GM18499 (cell line): ENCODE results near the gene COL6A2.
"Not testable (repeated sequence)": the region's sequence is repeated elsewhere in the genome, so short reads cannot be mapped to it uniquely, and the experiment has no call there.

Experiments
- ATAC-seq: cut with Tn5 transposase; IDR thresholded peaks from one replicate; pipeline ENCODE4 v1.9.1; 2021; ENCODE audit warnings: moderate number of reproducible peaks; ENCODE audit not compliant: insufficient read depth, unreplicated experiment

Gene COL6A2

DNA sequence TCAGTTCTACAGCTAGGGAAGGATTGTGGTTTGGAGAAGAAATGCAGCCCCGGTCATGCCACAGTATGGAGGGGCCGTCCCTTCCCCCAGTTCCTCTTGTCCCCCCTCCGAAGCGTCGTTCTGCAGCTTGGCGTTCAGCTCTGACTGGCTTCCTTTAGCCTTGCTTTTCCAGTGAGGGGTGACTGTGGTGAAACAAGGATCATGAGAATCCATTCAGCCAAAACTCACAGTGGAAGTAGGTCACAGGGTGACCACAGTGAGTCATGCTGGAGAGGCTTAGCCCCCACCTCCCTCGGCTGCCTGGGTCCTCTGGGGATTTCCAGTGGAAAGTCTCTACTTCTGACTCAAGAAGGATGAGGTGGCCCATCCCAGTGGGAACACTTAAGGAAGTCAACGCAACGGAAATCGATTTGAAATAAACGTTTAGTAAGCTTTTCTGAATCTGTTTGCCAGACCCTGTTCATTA is 37.3 kb upstream of the COL6A2 start:
- no peak for ATAC-seq

DNA sequence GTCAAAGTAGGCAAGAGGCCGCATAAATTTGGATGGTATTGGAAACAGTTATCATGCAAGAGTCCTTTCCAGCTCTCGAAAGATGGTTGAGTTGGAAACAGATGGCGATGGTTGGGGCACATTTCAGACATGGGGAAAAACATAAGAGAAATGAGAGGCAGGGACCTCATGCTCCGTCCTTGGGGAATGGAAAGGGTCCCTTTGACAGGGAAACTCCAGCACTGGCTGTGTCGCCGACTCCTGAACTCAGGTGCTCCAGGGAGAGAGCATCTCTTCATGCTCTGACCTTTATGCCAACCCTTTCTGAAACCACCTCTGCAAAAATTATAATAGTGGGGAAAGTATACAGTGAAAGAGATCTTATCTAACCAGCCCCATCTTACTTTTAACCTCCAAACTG is 36.8 kb upstream of the COL6A2 start:
- no peak for ATAC-seq

DNA sequence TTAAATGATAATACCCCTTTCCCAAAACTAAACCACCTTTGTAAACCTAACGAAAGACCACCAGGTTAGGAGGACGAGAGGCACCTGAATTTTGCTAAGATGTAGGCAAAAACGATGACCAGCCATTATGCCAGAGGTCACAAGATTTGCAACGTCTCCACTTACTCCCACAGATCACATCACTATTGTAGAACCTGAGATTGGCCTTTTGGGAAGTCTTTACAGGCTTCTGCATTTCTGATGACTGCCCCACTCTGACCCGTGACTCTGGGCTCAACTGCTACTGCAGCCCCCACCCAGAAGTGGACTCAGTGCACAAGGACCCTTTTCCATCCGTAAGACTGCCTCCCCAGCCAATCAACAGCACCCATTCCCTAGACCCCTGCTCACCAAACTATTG is 36.4 kb upstream of the COL6A2 start:
- no peak for ATAC-seq

DNA sequence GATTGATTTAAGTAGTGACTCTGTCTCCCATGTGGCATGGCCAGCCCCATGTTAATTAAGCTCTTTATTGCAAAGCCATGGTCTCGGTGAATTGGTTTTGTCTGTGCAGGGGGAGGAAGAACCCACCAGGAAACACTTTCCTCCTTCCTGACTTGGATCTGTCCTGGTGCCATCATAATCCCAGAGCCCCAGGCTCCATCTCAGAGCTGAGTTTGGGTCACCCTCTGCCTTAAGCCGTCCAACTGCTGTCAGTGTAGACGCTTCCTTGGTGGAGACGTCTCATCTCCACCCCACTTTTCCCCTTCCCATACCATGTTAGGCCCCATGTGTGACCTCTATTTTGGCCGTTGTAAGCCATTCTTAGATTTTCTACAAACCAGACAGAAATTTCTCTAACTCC is 36.0 kb upstream of the COL6A2 start:
- ATAC-seq = no peak

DNA sequence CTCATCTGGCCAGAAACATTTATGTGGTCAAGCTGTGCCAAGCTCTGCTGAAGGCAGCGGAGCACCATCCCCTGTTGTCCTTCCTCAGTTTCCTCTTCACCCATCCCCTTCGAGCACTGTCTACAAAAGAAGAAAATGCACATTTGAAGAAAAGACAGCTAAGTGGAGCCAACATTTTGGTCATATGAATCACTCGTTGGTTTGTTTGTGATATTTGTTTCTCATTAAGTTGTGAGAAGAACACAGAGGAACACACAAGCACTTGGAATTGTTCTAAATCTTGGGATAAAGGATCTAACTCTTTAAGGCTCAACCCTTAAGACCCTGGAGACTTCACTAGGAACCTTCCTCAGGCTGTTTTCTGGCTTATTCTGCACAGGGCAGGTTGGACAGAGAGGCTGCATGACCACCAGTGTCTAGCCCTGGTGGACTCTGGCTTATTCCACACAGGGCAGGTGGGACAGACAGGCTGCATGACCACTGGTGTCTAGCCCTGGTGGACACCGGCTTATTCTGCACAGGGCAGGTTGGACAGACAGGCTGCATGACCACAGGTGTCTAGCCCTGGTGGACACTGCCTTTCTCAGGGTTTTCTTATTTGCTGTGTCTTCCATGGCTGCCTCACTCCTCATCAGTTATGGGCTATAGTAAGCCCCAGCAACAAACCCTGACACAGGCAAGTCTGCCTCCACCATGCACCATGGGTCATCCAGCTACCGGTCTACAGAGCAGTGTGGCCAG is 35.3 kb upstream of the COL6A2 start:
- no peak for ATAC-seq

DNA sequence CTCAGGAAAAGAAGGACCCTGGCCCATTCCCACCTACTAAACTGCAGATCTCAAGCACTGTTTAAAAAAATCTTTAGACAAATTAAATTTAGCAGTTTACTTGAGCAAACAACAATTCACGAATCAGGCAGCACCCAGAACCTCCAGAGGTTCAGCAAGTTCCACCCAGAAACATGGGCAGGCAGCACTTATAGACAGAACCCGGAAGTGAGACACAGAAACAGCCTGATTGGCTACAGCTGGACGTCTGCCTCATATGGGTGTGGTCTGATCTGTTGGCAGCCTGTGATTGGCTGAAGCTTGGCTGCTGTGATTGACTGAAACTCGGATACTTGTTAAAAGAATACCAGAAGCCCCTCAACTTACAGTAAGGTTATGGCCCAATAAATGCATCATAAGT is 34.7 kb upstream of the COL6A2 start:
- no peak for ATAC-seq

DNA sequence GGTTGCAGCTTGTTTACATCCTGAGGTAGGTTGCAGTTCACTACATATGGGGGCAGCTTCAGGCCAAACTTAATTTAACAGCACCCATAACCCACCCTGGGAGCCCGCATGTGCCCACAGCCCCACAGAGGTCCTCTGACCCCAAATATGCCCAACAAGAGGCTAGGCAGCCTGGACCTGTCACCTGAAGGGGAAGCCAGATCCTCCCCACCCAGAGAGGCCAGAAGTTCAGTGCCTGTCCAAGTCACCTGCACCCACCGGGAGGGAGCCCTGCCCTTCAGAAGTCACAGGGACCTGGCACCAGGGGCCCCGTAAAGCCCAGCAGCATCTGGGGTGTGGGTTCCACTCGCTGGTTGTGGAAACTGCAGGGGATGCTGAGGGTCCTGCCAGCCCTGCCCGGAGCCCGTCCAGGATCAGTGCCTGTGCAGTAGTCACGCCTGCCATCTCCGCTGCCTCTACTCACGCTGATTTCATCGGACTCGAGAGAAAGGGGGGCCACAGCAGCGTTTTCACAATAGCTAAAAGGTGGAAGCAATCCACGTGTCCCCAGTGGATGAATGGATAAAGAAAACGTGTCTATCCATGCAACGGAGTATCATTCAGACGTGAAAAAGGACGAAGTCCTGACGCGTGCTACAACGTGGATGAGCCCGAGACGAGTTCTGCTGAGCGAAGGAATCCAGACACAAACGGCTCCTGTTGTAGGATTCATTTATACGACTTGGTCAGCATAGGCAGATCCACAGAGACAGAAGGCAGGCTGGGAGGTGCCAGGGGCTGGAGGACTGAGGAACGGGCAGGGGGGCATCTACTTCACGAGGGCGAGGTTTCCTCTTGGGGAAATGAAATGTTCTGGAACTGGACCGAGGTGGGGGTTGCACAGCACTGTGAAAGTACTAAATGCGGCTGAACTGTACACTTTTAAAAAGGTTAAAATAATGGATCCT is 33.9 kb upstream of the COL6A2 start:
- no peak for ATAC-seq

DNA sequence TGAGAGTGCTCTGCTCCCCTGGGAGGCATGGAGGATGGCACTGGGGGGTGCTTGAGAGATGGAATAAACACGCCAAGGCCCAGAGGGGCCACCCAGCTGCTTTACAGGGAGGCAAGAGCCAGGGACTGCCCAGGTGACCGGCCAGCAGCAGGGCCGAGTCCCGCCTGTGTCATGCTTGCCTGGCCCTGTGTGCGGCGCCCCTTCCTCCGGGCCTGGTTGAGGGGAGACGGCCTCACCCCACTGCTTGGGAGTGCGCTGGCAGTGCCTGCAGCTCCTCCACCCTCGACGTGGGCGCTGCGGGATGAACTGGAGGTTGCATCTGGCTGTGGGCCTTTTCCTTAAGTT is 33.1 kb upstream of the COL6A2 start:
- ATAC-seq = no peak

DNA sequence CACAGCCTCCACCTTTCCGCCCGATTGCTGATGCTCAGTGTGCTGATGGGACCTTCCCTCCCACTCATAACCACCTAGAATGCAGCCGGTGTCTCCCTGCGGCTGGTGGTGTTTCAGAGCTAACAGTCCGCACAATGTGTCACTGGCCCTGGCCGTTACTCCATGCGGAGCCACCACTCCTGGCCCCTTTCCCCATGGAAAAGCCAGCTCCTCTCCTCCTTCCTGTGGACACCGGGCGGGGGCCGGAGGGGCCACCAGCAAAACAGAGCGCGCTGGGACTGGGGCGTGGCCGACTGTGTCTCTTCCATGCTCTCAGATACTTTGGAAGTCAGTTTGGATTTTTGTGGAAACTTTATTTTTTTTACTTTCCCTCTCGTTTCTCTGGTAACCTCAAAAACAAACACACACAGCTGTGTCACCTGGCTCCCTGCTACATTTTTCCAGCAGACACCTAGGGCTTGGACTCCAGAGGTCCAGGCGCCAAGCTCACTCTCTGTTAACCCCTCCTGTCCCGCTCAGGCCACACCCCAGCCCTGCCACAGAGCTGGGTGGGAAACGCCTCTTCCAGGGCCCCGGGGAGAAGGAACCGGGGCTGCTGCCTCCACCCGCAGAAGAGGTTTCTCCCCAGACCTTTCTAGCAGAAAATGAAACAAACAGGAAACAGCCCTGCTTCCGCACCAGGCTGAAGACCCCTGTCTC is 32.5 kb upstream of the COL6A2 start:
- no peak for ATAC-seq

DNA sequence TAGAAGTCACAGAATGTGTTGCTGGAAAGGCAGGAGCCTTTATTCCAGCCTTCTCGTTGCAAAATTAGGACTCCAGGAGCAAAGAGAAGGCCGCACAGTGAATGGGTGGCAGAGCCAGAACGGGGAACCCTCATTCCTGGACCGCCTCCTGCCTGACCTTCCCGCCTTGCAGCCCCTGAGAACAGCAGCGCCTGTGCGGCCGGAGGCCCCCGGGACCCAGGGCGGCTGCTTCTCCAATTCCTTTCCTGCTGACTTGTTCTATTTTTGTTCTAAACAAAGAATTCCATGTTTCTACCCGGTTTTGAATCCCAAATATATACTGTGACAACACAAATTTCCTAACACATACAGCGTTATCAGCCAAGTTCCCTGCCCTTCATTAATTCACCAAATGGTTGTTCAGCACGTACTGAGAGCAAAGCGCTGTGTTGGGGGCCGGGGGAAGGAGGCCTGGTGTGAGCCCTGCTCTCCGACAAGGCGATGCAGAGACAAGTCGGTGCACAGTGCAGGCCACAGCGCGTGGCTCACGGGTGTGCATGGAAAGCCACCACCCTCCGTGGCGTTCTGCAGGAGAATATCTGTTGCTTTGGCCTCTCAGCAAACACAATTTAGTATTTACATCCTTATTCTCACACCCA is 31.9 kb upstream of the COL6A2 start:
- no peak for ATAC-seq

DNA sequence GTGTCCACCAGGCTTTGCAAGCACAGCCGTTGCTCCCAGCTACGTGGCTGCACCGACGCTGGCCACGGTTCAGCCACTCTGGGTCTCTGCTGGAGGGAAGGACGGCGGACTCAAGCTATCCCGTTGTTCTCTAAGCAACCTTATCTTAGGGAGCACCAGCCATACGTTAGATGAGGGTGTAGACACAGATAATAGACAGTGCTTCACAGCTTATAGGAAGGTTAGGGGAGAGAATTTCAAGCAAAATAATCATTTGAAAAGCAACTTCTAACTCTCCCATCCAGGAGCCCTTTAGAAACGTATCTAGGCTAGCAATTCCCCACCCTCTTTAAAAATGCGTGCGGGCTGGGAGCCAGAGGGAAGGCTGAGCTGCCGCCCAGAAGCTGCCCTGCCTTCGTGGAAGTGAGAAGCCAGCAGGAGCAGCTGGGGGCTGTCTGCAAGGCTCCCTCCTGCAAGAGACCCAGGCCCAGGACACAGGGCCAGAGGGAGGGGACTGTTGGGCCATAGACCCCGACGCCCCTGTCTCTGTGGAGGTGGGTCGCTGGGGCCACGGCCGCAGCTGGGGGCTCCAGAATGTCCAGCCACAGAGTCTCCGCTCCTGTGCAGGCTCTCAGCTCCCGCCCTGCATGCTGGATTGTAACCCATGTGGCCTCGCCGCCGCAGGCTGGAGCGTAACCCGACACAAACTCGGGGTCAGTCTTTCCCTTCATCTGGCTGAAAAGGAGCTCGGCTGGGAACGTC is 31.2 kb upstream of the COL6A2 start:
- ATAC-seq = no peak

DNA sequence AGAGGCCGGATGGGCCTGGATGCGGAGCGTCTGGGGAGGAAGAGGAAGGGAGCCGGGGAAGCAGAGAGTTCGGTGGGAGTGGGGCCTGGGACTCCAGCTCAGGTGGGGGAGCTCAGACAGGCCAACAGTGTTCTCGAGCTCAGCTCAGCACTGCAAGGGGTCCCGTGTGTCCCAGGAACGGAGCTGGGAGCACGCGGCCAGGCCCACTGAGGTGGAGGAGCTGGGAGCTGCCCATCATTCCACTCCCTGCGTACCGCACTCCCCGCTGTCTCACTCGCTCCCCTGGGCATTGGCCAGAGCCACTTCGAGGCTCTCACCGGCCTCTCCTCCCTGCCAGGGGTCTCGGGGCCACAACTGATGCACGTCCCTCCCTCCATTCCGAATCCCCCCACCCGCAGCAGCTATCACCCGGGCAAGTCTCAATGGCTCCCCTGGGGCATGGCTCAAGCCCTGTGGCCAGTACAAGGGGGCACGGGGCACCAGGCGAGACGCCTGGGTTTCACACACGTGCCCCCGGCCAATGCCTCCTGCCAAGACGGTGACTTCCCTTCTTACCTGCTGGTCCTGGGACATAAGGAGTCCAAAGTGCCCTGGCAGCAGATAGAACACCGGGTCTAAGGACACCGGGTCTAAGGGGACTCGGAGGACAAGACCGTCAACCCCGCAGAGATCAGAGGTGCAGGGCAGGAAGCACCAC is 30.3 kb upstream of the COL6A2 start:
- ATAC-seq = no peak

DNA sequence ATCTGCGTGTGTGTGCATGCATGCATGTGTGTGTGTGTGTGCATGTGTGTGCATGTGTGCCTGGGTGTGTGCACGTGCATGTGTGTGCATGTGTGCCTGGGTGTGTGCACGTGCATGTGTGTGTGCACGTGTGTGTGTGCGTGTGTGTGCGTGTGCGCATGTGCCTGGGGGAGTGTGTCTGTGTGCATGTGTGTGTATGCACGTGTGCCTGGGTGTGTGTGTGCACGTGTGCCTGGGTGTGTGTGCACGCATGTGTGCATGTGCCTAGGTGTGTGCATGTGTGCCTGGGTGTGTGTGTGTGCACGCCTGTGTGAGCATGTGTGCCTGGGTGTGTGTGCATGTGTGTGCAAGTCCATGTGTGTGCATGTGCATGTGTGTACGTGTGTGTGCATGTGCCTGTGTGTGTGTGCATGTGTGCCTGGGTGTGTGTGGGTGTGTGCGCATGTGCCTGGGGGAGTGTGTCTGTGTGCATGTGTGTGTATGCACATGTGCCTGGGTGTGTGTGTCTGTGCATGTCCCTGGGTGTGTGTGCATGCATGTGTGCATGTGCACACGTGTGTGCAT is 29.3 kb upstream of the COL6A2 start:
- no peak for ATAC-seq

DNA sequence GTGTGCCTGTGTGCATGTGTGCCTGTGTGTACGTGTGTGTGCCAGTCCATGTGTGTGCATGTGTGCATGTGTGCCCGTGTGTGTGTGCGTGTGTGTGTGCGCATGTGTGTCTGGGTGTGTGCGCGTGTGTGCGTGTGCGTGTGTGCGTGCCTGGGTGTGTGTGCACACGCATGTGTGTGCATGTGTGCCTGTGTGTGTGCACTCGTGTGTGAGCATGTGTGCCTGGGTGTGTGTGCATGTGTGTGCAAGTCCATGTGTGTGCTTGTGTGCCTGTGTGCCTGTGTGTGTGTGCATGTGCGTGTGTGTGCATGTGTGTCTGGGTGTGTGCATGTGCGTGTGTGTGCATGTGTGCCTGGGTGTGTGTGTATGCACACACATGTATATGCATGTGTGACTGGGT is 28.7 kb upstream of the COL6A2 start:
- no peak for ATAC-seq

DNA sequence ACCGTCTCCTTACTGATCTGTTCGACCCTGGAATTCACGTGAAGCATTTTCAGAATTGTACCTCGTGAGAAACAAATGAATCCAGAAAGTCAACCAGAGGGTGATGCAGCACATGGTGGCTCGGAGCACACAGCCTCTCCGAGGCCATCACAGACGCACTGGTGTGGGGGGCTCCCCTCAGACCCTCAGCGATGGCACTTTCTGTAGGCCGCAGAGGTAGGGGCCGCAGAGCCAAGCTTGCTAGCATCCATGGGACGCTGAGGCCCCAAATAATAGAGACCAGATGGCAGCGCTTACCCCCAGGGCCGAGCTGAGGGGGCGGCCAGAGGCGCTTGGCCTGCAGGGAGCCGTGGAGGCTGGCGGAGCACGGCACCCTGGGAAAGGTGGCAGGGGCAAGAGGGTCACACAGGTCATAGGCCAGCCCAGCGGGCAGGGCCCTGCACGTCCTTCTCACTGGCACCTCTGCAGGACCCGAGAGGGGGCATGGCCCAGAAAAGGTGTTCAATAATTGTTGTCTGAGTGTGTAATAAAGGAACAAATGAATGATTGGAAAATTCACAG is 28.1 kb upstream of the COL6A2 start:
- no peak for ATAC-seq

DNA sequence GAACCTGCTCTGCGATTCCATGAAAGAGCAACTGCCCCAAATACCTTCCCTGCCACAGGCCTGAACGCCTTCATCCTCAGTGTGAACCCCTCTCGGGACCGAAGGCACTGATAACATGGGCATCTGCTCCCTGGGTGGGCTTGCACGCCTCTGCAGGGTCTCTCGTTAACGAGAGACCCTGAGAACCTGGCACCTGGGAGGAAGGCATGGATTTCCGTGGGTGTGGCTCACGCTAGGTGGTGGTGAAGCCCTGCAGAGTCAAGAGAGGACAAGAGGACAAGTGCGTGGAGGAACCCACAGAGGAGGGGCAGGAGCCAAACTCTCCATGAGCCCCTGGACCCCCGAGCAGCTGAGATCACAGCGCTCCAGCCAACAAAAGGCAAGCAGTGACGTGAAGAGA is 26.8 kb upstream of the COL6A2 start:
- no peak for ATAC-seq

DNA sequence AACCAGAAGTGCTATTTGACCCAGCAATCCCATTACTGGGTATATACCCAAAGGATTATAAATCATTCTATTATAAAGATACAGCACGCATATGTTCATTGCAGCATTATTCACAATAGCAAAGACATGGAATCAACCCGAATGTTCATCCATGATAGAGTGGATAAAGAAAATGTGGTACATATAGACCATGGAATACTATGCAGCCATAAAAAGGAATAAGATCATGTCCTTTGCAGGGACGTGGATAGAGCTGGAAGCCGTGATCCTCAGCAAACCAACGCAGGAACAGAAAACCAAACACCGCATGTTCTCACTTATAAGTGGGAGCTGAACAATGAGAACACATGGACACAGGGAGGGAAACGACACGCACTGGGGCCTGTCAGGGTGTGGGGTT is 21.2 kb upstream of the COL6A2 start:
- ATAC-seq = not testable (repeated sequence)

DNA sequence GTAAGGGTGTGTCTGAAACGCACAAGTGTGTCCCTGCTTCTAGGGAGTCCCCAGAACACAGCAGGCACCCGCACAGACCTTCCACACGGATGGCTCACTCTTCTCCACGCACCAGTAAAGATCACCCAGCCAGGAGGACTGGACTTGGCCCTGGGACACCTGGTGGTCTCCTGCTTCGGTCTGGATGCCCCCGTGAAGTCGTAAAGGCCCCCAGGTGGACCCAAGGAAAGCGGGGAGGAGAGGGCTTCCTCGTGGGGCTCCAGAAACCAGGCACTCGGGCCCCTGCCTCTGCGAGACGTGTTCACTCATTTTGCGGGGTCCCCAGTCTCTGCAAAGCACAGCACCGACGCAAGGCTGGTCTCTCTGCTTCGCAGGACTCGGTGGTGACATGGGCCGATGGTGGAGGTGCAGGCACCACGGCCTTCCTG is 20.2 kb upstream of the COL6A2 start:
- no peak for ATAC-seq
